GM18951 (cell line): ENCODE data around the gene SFMBT1.

ENCODE experiments used
- POLR2A ChIP-seq: IDR thresholded peaks from 4 replicates; pipeline ENCODE4 v1.6.1; 2011; ENCODE audit warnings: mild to moderate bottlenecking; ENCODE audit not compliant: insufficient read length, insufficient read depth; ENCODE audit errors: extremely low read depth
- in situ Hi-C: fragments of 300-500 bp; cut with MboI; formaldehyde crosslinking; loops from one replicate; pipeline ENCODE4 v1.12.0; 2022; ENCODE audit warnings: low sequenced_read_pairs, mixed read lengths, inconsistent platforms; ENCODE audit not compliant: unreplicated experiment

Gene SFMBT1

DNA sequence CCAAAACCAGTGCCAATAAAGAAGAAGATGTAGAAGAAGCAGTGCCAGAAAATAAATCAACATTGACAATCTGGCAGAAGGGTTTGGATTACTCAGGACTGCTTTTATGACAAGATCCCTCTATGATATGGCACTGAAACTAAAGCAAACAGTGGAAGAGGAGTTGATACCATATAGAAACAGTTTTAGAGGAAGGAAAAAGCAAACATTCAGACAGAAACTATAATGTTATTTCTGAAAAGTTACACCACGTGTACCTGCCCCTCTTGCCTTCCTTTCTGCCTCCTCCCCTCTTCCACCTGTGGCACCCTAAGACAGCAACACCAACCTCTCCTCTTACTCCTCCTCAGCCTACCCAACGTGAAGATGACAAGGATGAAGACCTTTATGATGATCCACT lies 63.0 kb downstream of the SFMBT1 start:
- in situ Hi-C loops, result no loop called here
- no peak for TF ChIP-seq POLR2A

DNA sequence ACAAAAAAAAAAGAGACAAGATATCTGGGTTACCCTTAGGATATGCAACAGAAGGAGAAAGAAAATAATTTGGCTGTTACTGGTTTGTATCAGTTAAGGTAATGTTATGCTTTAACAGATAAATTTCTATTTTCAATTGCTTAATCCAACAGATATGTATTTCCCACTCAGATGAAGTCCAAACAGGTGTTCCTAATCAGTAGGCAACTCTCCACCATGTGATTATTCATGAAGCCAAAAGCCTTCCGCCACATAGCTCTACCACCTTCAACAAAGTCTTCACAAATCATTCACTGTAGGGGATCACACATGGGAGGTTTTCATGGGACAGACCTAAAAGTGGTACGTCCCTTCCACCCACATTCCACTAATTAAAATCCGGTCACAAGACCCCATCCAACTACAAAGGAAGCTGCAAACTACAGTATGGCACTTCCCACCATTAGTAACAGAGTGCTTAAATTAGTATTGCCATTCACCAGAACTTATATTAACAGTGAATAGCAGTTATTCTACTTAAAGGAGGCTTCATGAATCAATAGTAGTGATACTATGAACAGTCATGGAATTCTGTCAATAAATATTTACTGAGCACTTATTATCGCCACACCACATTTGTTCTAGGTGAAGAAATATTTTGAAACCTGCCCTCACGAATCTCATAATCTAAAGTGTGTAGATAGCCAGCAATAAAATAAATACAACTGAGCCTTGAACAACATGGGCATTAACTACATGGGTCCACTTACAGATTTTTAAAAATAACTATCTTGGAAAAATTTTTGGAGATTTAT lies 66.5 kb downstream of the SFMBT1 start:
- in situ Hi-C loops, result no loop called here
- no peak for TF ChIP-seq POLR2A

DNA sequence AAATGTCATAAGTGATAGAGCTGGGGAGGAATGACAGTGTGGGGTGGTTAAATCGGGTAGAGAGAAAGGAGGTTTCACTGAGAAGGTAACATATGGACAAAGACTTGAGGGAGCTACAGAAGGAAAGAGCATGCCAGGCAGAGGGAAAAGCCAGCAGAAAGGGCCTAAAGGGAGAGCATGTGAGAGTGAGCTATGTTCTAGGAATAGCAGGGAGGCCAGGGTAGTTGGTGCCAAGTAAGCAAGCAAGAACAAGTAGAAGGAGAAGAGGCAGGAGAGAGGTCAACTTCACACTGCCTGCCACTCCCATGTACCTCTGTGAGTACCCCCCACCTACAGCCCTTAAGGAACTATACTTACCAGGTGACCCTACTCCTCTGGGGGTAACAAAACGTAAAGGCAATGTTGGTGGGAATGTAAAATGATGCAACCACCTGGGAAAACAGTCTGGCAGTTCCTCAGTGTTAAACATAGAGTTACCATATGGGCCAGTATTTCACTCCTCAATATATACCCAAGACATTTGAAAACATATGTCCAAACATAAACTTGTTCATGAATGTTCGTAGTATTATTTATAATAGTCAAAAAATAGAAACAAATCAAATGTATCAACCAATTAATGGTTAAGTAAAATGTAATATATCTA lies 67.6 kb downstream of the SFMBT1 start:
- in situ Hi-C loops, result no loop called here
- no peak for TF ChIP-seq POLR2A

DNA sequence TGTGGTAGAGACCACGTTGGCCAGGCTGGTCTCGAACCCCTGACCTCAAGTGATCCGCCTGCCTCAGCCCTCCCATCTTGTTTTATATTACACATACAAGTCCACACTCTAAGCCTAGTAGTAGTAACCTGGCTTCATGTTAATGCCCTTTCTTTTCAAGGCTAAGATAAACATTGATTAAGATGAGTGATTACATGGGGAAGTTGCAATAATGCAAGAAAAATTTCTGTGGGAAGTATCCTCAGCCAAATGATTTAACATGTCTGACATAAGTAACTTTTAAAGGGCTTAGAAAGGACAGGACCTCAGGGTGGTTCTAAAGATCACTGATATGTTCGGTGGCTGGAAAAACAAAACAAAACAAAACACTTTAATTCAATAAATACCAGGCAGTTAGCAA lies 72.1 kb downstream of the SFMBT1 start:
- in situ Hi-C loops, result no loop called here
- TF ChIP-seq POLR2A, result no peak

DNA sequence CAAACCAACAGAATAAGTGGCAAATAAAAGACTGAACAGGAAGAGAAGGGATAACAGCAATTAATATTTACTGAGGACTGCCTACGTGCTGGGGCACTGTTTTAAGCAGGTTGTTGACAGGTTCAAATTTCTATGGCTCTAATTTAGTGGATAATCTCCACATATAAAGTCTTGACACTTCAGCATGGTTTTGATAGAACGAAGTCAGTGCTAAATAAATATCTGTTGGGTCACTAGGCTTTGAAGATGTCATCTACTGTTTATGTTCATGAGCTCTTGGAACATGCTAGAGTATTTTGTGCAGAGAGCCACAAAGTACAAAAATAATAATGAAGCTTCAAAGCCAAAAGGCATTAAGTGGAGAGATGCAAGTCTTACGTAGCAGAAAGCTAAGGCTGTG lies 74.0 kb downstream of the SFMBT1 start:
- in situ Hi-C loops, result no loop called here
- no peak for TF ChIP-seq POLR2A

DNA sequence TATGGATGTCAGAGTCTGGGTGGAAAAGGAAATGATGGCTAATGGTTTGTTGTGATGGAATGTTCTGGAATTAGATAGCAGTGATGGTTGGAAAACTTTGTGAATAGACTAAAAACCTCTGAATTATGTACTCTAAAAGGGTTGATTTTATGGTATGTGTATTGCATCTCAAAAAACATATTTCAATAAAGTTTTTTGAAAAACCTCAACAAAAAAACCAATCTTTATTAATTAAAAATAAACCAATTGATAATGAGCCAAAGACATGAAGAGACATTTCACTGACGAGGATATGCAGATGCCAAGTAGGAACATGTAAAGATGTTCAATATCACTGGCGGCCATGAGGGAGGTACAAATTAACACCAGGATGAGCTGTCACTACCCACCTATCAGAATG lies 78.5 kb downstream of the SFMBT1 start:
- no peak for TF ChIP-seq POLR2A
- in situ Hi-C loops, result no loop called here

DNA sequence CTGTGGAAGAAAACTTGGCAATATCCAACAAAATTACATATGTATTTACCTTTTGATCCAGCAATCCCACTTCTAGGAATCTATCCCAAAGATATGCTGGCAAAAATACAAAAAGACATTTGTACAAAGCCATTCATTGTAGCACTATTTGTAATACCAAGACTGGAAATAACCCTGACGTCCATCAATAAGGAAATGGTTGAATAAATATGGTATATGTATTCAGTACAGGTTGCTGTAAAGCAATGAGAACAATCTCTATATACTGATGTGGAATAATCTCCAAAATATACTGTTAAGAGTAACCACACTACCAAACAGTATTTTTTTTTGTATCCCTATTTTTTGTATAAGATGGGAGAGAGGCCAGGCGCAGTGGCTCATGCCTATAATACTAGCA lies 83.7 kb downstream of the SFMBT1 start:
- TF ChIP-seq POLR2A, result no peak
- in situ Hi-C loops, result no loop called here

DNA sequence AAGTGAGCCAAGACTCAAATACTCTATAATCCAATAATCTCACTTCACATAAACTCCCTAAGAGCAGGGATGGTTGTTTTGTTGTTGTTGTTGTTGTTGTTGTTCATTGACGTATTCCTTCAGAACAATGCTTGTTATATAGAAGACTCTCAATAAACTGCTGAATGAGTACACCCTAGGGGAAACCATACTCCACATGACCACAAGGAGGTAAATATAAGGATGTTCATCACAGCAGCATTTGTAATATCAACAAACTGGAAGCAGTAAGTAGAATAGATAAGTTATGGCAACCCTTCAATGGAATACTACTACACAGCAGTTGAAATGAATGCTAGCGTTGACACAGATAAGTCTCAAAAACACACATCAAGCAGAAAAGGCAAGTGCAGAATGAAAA lies 86.1 kb downstream of the SFMBT1 start:
- in situ Hi-C loops, result no loop called here
- TF ChIP-seq POLR2A, result no peak

DNA sequence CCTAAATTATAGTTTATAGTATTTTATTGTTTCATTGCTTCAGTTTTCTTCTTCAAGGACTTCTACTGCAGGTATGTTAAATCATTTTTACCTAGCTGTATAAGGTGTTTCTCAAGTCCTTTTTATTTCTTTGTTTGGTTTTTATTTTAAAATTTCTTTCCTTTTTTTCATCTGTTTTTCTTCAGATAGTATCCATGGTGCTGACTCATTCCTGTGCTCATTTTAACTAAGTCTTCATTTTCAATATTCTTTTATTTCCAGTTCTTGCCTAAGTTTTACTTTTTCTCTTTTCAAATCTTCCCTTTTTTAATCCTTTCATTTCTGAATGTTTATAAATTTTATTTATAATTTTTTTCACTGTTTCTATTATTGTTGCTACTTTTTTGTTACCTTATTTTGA lies 106.3 kb downstream of the SFMBT1 start:
- in situ Hi-C loops, result no loop called here
- no peak for TF ChIP-seq POLR2A

DNA sequence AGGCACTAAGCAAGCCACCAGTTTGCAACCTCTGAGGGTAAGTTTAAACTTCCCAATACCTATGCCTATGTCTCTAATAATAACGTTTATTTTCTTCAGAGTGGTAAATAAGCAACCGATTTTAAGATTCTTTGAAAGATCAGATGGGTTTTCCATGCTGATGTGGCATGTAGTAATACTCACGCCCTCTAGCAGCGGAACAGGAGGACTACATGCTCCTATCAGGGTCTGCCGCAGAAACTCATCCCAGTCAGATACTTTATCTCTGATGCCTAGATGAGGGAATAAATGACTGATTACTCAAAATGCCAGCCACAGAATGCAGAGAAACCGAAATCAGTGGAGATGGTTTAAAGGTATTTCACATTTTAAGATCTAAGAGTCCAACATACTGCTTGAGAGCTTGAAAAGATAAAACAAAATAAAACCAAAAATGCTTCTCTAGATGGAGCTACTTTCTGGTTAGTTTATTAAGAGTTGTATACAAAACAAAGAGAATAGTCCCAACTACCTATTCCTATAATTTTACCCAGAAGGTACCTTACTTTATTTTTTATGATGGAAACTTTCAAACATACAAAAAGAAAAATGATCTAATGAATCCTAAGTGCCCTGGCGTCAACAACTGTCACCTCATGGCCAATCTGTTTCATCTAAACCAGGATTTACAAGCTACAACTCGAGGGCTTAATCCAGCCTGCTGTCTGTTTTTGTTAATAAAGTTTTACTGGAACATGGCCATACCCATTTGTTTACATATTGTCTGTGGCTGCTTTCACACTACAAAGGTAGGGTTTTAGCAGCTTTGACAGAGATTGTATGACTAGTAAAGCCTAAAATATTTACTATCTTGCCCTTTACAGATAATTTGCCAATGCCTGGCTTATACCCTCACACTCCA lies 111.0 kb downstream of the SFMBT1 start:
- no peak for TF ChIP-seq POLR2A
- in situ Hi-C loops, result no loop called here

DNA sequence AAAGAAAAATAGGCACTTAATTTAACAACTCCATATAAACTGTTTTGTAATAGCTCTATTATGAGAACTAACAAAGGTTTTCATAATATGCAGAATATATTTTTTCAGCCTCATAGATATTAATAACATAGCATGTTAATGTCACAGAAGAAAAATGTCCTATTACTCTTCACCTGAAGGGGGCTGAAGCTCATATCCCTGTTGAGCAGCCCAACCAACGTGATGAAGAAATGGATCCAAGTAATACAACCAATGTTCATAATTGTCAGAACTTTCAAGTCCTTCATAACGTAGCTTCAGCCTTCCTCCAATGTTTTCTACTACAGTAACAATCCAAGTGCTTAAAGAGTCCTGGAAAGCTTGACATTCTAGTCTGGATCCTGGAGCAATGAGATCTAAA lies 114.0 kb downstream of the SFMBT1 start:
- in situ Hi-C loops, result no loop called here

DNA sequence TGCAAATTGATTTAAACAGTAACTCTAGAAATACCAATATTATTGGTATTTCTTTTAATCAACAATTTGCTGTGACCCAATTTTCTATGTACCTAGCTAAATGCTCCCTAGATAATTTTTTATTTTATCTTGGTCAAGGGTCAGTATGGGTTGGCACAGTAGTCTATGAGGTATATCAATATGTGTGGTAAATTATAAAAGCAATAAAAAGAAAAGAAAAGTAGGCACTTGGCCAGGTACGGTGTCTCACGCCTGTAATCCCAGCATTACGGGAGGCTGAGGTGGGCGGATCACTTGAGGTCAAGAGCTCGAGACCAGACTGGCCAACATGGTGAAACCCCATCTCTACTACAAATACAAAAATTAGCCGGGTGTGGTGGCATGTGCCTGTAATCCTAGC lies 114.5 kb downstream of the SFMBT1 start:
- no peak for TF ChIP-seq POLR2A
- in situ Hi-C loops, result no loop called here

More for the DNA sequence above, 114.0 kb downstream of the SFMBT1 start:
- TF ChIP-seq POLR2A, result no peak

DNA sequence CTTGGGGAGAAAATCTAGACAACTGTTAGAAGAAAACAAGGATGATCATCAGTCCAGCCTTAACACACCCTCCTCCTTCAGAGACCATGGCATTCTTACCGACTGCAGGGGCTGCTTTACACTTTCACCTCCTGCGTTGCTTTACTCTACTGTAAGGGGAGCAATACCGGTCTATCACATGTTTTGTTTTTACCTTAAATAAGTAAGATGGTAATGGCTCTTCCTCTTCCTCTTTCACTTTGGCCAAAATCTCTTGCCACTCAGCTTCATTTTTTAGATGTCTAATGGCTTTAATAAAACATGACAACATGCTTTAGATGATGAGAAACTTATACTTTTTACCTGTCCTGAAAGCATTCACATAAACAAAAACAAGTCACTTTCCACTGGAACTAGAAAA lies 115.1 kb downstream of the SFMBT1 start:
- in situ Hi-C loops, result no loop called here
- no peak for TF ChIP-seq POLR2A
